Upper lobe of left lung (tissue), 6 donors: ENCODE data around the gene EPS8. TPM values are rescaled to one million over a fixed set of nuclear protein-coding genes. Genes with fewer than 3 reads are reported as not detected.

Source experiments
- ATAC-seq, 2 donors: fragments of 200-7000 bp; cut with Tn5 transposase; one replicate each; pipeline ENCODE4 v1.9.1; 2022; ENCODE audit warnings: mild to moderate bottlenecking in 2 of 2, moderate library complexity in 2 of 2; ENCODE audit not compliant: low FRiP score in 2 of 2
- DNase-seq, 2 donors: peaks; one replicate each; pipeline ENCODE4 v3.0.0-alpha.2; 2019 to 2020
- H3K27ac ChIP-seq, 4 donors: fragments of 200-600 bp; sonication (generic); one replicate each; pipeline ENCODE4 v1.5.1; 2016 to 2019
- H3K27me3 ChIP-seq, 4 donors: fragments of 200-600 bp; sonication (generic); one replicate each; pipeline ENCODE4 v1.5.1; 2017 to 2019
- H3K36me3 ChIP-seq, 4 donors: fragments of 200-600 bp; sonication (generic); one replicate each; pipeline ENCODE4 v1.5.1; 2016 to 2019
- H3K4me1 ChIP-seq, 4 donors: fragments of 200-600 bp; sonication (generic); one replicate each; pipeline ENCODE4 v1.5.1; 2018 to 2019
- H3K4me3 ChIP-seq, 4 donors: fragments of 200-600 bp; sonication (generic); one replicate each; pipeline ENCODE4 v1.5.1; 2017 to 2019; ENCODE audit warnings: mild to moderate bottlenecking in 2 of 4, moderate library complexity in 1 of 4
- H3K9me3 ChIP-seq, 4 donors: fragments of 200-600 bp; sonication (generic); one replicate each; pipeline ENCODE4 v1.5.1; 2018 to 2019
- CTCF ChIP-seq, 6 experiments: fragments of 450-650 bp in 4 of 6; fragments of 200-600 bp in 2 of 6; sonication (generic) in 2 of 6; IDR thresholded peaks; one replicate each; pipeline ENCODE4 v1.5.1; 2016 to 2019; ENCODE audit warnings: antibody characterized with exemption in 6 of 6
- EP300 ChIP-seq, 4 donors: sonication (generic); formaldehyde crosslinking; IDR thresholded peaks; one replicate each; pipeline ENCODE4 v1.5.1; 2017; ENCODE audit warnings: antibody characterized with exemption in 4 of 4, control low read depth in 2 of 4
- POLR2A ChIP-seq, 4 donors: fragments of 450-650 bp; IDR thresholded peaks; one replicate each; pipeline ENCODE4 v1.5.1; 2016 to 2017; ENCODE audit warnings: antibody characterized with exemption in 4 of 4, mild to moderate bottlenecking in 2 of 4
- POLR2AphosphoS5 ChIP-seq, 2 donors: sonication (generic); formaldehyde crosslinking; IDR thresholded peaks; one replicate each; pipeline ENCODE4 v1.5.1; 2017; ENCODE audit warnings: antibody characterized with exemption in 2 of 2
- WGBS, 2 donors: methylation state at CpG; one replicate each; pipeline ENCODE4 v1.1.5; 2017 to 2018; 5-methylcytosine and 5-hydroxymethylcytosine counted together
- total RNA-seq, 6 donors: library from RNA; depleted of rRNA in 4 of 6; stranded (reverse); fragments of >200 nt in 4 of 6; gene quantifications; one replicate each; pipeline versions ENCODE4 v1.1.0 to v1.2.1, GENCODE V29; 2016 to 2021
- donor health status: DM: no; HTN: no; CAD: no; lungs with moderate emphysema.
- donor health status: DM: no; HTN: yes; CAD: no; lungs with severe emphysema.

Gene EPS8
- total RNA-seq, 6 donors from 2014 or later, result 43.9 to 112 (median 67.2) TPM

- no peak for DNase-seq
- no peak overlapping the region for H3K4me3 ChIP-seq
- peak in 1 of 2 donors; percentile 74 for ATAC-seq
- no peaks in the 10 kb centered on the region for H3K36me3 ChIP-seq
- no peaks in the 10 kb centered on the region for H3K4me1 ChIP-seq
- no peak for TF ChIP-seq POLR2AphosphoS5 (IDR thresholded peaks at IDR 0.05)
- TF ChIP-seq POLR2A (IDR thresholded peaks at IDR 0.05), result no peak
- TF ChIP-seq EP300 (IDR thresholded peaks at IDR 0.05), result no peak
- TF ChIP-seq CTCF (IDR thresholded peaks at IDR 0.05), result no peak
- no peak overlapping the region for H3K27ac ChIP-seq
- H3K9me3 ChIP-seq, result no peaks in the 10 kb centered on the region
- no peaks in the 10 kb centered on the region for H3K27me3 ChIP-seq
- WGBS, 2 donors, result 62 to 70% methylated on average over 3 of the region's 3 CpGs
These were observed 41.4 kb upstream of the EPS8 start for GRCh38 chr12:15830538-15830937.

- Histone ChIP-seq H3K4me1 (no peaks in the 10 kb centered on the region), H3K36me3 (no peaks in the 10 kb centered on the region), H3K4me3 (no peak overlapping the region), H3K27ac (no peak overlapping the region), H3K9me3 (no peaks in the 10 kb centered on the region), H3K27me3 (no peaks in the 10 kb centered on the region)
- WGBS, 2 donors, result 75 to 89% methylated on average over 3 of the region's 3 CpGs
- no peak for DNase-seq
- TF ChIP-seq CTCF (IDR thresholded peaks at IDR 0.05) (no peak), POLR2A (IDR thresholded peaks at IDR 0.05) (no peak), POLR2AphosphoS5 (IDR thresholded peaks at IDR 0.05) (no peak), EP300 (IDR thresholded peaks at IDR 0.05) (no peak)
- ATAC-seq, result peak in 1 of 2 donors; percentile 73
These were observed 40.8 kb upstream of the EPS8 start for GRCh38 chr12:15829949-15830348.

- ATAC-seq, result no peak
These were observed 40.1 kb upstream of the EPS8 start for GRCh38 chr12:15829255-15829654.

GRCh38 chr12:15827136-15827535 is 37.9 kb upstream of the EPS8 start:
- DNase-seq (no peak), ATAC-seq (no peak)
- no peak for TF ChIP-seq CTCF (IDR thresholded peaks at IDR 0.05)
- no peaks in the 10 kb centered on the region for H3K4me1 ChIP-seq
- H3K4me3 ChIP-seq, result no peak overlapping the region
- no peaks in the 10 kb centered on the region for H3K27me3 ChIP-seq
- no peaks in the 10 kb centered on the region for H3K9me3 ChIP-seq
- H3K36me3 ChIP-seq, result no peaks in the 10 kb centered on the region
- no peak overlapping the region for H3K27ac ChIP-seq
- 28 to 38% methylated on average over 1 of the region's 1 CpG for WGBS, 2 donors

More at GRCh38 chr12:15829255-15829654, 40.1 kb upstream of the EPS8 start:
- H3K27me3 ChIP-seq, result no peaks in the 10 kb centered on the region
- 89 to 91% methylated on average over 3 of the region's 3 CpGs for WGBS, 2 donors
- H3K4me3 ChIP-seq, result no peak overlapping the region
- no peak for DNase-seq
- no peaks in the 10 kb centered on the region for H3K36me3 ChIP-seq
- H3K4me1 ChIP-seq, result no peaks in the 10 kb centered on the region
- H3K27ac ChIP-seq, result no peak overlapping the region
- H3K9me3 ChIP-seq, result no peaks in the 10 kb centered on the region
- TF ChIP-seq POLR2AphosphoS5 (IDR thresholded peaks at IDR 0.05) (no peak), EP300 (IDR thresholded peaks at IDR 0.05) (no peak), CTCF (IDR thresholded peaks at IDR 0.05) (no peak), POLR2A (IDR thresholded peaks at IDR 0.05) (no peak)

- no peak overlapping the region for H3K4me3 ChIP-seq
- no peaks in the 10 kb centered on the region for H3K4me1 ChIP-seq
- no peaks in the 10 kb centered on the region for H3K9me3 ChIP-seq
- ATAC-seq (no peak), DNase-seq (no peak)
- no peaks in the 10 kb centered on the region for H3K36me3 ChIP-seq
- no peaks in the 10 kb centered on the region for H3K27me3 ChIP-seq
- 93 to 97% methylated on average over 3 of the region's 3 CpGs for WGBS, 2 donors
- no peak overlapping the region for H3K27ac ChIP-seq
- TF ChIP-seq CTCF (IDR thresholded peaks at IDR 0.05) (no peak), POLR2AphosphoS5 (IDR thresholded peaks at IDR 0.05) (no peak), EP300 (IDR thresholded peaks at IDR 0.05) (no peak), POLR2A (IDR thresholded peaks at IDR 0.05) (no peak)
These were observed 35.3 kb upstream of the EPS8 start for GRCh38 chr12:15824516-15824915.
